ENCODE results near the gene RBM38.

RBM38 gene

DNA sequence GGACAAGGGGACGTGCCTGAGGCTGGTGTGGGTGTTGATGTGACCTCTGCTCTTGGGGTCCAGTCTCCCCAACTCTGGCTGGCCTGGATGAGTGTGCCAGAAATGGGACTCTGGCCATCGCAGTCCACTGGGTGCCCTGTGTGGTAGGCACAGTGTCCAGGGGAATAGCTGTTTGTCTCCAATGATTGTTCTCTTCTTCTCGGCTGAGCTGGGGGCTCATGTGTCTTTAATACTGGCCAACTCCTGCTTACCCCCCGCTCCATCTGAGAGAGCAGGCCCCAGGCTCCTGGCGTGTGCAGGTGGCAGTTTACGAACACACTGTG, 45.0 kb downstream of the RBM38 start:
- no peak overlapping the region for H3K27ac ChIP-seq
- TF ChIP-seq ZFX (IDR thresholded peaks at IDR 0.05; ENCODE audit: borderline replicate concordance): no peak
- TF ChIP-seq, protein P1, sequence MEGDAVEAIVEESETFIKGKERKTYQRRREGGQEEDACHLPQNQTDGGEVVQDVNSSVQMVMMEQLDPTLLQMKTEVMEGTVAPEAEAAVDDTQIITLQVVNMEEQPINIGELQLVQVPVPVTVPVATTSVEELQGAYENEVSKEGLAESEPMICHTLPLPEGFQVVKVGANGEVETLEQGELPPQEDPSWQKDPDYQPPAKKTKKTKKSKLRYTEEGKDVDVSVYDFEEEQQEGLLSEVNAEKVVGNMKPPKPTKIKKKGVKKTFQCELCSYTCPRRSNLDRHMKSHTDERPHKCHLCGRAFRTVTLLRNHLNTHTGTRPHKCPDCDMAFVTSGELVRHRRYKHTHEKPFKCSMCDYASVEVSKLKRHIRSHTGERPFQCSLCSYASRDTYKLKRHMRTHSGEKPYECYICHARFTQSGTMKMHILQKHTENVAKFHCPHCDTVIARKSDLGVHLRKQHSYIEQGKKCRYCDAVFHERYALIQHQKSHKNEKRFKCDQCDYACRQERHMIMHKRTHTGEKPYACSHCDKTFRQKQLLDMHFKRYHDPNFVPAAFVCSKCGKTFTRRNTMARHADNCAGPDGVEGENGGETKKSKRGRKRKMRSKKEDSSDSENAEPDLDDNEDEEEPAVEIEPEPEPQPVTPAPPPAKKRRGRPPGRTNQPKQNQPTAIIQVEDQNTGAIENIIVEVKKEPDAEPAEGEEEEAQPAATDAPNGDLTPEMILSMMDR (IDR thresholded peaks at IDR 0.05): no peak

DNA sequence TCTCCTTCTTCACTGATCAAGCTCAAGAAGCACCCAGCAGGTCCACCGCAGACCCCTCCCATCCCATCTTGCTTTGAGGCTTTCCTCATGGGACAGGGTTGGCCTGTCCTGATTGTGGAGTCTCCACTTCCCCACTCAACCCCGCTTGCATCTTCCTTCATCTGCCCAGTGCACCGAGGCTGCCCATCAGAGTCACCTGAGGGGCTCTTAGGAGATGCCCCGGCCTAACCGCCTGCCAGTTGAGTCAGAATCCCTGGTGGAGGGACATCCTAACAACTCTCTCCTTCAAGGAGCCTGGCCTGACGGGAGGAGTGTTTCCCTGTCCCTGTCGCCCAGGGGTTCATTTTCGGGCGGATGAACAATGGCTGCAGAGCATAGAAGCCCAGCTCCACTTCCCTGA, 46.1 kb downstream of the RBM38 start:
- TF ChIP-seq ZFX (IDR thresholded peaks at IDR 0.05; ENCODE audit: borderline replicate concordance): no peak
- TF ChIP-seq, protein P1 (IDR thresholded peaks at IDR 0.05): no peak
- H3K27ac ChIP-seq: no peak overlapping the region

DNA sequence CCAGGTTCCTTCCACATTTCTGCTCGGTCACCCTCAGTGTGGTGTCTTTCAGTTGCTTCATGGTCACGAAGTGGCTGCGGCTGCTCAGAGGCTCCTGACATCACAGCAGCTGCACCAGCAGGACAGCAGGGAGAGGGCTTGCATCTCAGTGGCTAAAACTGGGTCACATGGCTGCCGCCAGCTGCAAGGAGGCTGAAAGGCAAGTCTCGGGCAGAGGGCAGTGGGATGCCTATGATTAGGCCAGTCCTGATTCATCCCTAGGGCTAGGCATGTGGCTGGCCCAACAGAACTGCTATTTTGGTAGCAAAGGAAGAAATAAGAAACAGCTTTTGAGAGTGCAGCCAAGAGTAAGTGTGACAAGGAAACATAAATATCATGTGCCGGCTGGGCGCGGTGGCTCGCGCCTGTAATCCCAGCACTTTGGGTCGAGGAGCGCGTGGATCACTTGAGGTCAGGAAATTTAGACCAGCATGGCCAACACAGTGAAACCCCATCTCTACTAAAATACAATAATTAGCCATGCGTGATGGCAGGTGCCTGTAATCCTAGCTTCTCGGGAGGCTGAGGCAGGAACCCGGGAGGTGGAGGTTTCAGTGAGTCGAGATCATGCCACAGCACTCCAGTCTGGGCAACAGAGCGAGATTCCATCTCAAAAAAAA, 46.6 kb downstream of the RBM38 start:
- TF ChIP-seq, protein P1 (IDR thresholded peaks at IDR 0.05): no peak
- TF ChIP-seq ZFX (IDR thresholded peaks at IDR 0.05; ENCODE audit: borderline replicate concordance): no peak
- H3K27ac ChIP-seq: no peak overlapping the region

DNA sequence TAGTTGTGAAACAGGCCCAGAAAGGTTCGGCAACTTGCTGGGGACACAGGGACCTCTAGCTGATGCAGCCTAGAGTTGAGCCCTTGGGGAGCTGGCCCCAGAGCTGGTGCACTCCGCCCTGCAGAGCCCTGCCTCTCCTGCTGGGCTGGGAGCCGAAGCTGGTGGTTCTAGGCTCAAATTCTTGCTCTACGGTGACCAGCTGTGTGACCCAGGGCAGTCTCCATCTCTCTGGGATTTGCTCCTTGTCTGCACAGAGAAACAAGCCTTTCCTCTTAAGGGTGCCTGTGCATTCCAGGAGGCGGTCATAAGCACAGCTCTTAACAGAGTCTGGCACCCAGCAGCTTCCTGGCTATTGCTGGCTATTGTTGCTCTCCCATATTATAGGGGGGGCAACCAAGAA, 47.4 kb downstream of the RBM38 start:
- no peak overlapping the region for H3K27ac ChIP-seq
- no peak for TF ChIP-seq ZFX (IDR thresholded peaks at IDR 0.05; ENCODE audit: borderline replicate concordance)
- TF ChIP-seq, protein P1 (IDR thresholded peaks at IDR 0.05): no peak

GRCh38 chr20:57439432-57439831, 48.2 kb downstream of the RBM38 start:
- H3K27ac ChIP-seq: no peak overlapping the region
- no peak for TF ChIP-seq ZFX (IDR thresholded peaks at IDR 0.05; ENCODE audit: borderline replicate concordance)
- TF ChIP-seq, protein P1 (IDR thresholded peaks at IDR 0.05): no peak

DNA sequence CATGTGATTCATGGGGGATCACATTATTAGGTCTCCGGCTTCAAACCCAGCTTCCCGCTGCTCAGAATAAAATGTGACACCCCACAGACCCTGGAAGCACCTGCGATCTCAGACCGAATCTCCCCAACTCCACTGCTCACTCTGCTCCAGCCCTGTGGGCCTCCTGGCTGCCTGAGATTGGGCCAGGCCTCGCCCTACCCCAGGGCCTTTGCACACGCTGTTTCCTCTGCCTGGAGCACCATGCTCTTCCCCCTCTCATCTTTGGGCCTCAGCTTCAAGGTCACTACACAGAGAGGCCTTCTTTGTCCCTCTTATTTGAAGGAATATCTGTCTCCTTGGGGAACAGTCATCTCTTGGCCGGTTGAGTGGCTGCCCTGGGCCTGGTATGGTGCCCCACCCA, 48.8 kb downstream of the RBM38 start:
- TF ChIP-seq, protein P1 (IDR thresholded peaks at IDR 0.05): no peak
- TF ChIP-seq ZFX (IDR thresholded peaks at IDR 0.05; ENCODE audit: borderline replicate concordance): no peak
- no peak overlapping the region for H3K27ac ChIP-seq

DNA sequence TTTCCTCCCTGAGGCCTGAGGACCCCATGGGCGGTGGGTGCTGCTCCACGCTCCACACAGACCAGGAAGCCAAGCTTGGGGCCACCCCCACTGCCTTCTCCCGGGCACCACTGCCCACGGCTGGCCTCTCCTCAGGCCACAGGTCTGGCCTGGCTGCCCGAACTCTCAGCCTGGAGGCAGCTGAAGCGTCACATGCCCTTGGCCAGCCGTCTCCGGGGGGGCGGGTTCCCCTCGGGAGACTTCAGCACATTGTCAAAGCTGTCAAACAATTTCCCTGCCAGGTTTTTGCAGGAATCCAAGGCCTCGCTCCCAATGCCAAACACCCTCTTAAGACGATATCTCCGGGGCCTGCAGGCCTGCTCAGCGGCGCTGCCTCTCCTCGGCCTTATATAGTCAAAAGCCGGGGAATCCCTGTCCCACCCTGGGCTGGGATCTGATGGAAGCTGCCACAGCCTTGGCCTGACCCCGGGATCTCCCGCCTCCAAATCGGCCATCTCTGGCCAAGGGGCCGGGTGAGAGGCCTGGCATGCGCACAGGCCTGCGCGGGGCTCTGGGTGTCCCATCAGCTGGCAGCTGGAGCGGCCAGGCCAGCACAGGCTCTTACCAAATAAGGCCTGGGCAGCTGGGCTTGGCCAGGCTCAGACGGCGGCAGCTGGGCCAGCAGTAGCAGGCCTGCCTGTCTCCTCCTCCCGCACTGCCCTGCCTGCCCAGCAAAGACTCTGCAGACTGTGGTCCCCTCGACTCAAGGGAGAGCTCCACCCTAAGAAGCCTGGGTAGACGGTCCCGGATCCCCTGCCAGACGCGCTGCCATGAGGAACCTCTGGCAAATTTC, 49.7 kb downstream of the RBM38 start:
- H3K27ac ChIP-seq: no peak overlapping the region
- TF ChIP-seq, protein P1 (IDR thresholded peaks at IDR 0.05): no peak
- no peak for TF ChIP-seq ZFX (IDR thresholded peaks at IDR 0.05; ENCODE audit: borderline replicate concordance)

Data from 22Rv1 (cell line).